H1 (cell line): Measurements from ENCODE around the gene FOXI2. TPM values are rescaled to one million over a fixed set of nuclear protein-coding genes. Genes with fewer than 3 reads are reported as not detected.

Source experiments
- CTCF ChIA-PET: fragments of 300-600 bp; sonication (Branson Sonifier 250); formaldehyde crosslinking; loops from one replicate; lab custom pipeline; 2021; ENCODE audit not compliant: partially characterized antibody; lab: Charles Lee
- POLR2A ChIA-PET: fragments of 300-600 bp; sonication (Branson Sonifier 250); formaldehyde crosslinking; loops from one replicate; lab custom pipeline; 2021; ENCODE audit warnings: inconsistent platforms; ENCODE audit not compliant: partially characterized antibody; lab: Charles Lee
- DNase-seq, 2 experiments: peaks; one replicate each; pipeline versions ENCODE4 v3.0.0 to v3.0.0-alpha.2; 2010 to 2022; ENCODE audit warnings: low spot score in 2 of 2, low read depth in 1 of 2, mixed read lengths in 1 of 2
- FAIRE-seq: peaks from 2 replicates; lab custom pipeline; 2011; peaks lifted over from hg19 to GRCh38; lab: Jason Lieb, UNC
- H2AFZ ChIP-seq: 2 replicates; pipeline ENCODE4 v1.8.1; 2012; ENCODE audit warnings: low read length, inconsistent platforms
- H2AK5ac ChIP-seq: 2 replicates; pipeline ENCODE4 v1.6.1; 2013; ENCODE audit warnings: low read depth, low read length
- H2BK120ac ChIP-seq: replicated peaks from 2 replicates; pipeline ENCODE3; 2013; ENCODE audit warnings: low read depth, low read length, inconsistent platforms
- H2BK12ac ChIP-seq: 2 replicates; pipeline ENCODE4 v1.6.1; 2013; ENCODE audit warnings: low read depth, low read length
- H2BK15ac ChIP-seq: 2 replicates; pipeline ENCODE4 v1.6.1; 2013; ENCODE audit warnings: low read length
- H2BK20ac ChIP-seq: 2 replicates; pipeline ENCODE4 v1.6.1; 2013; ENCODE audit warnings: low read length
- H2BK5ac ChIP-seq: 2 replicates; pipeline ENCODE4 v1.6.1; 2013; ENCODE audit warnings: low read depth, low read length
- H3K14ac ChIP-seq: 2 replicates; pipeline ENCODE4 v1.6.1; 2013; ENCODE audit warnings: inconsistent platforms; ENCODE audit not compliant: insufficient read length
- H3K18ac ChIP-seq: 2 replicates; pipeline ENCODE4 v1.6.1; 2013; ENCODE audit warnings: low read length; ENCODE audit errors: extremely low read depth
- H3K23ac ChIP-seq: 2 replicates; pipeline ENCODE4 v1.6.1; 2013; ENCODE audit warnings: inconsistent platforms; ENCODE audit not compliant: insufficient read length
- H3K23me2 ChIP-seq: 2 replicates; pipeline ENCODE4 v1.6.1; 2013; ENCODE audit warnings: low read depth, low read length
- H3K27ac ChIP-seq: 2 replicates; pipeline ENCODE4 v1.6.1; 2011; ENCODE audit warnings: low read depth, low read length, inconsistent platforms
- H3K27me3 ChIP-seq, 4 experiments: replicated peaks in 1 of 4; 1 replicate in 1 of 4; 2 replicates in 3 of 4; pipeline versions ENCODE4 v1.6.1 to v1.8.1; 2011 to 2013; ENCODE audit warnings: low read length in 3 of 4, mild to moderate bottlenecking in 3 of 4, inconsistent platforms in 2 of 4, mixed read lengths in 2 of 4, moderate library complexity in 1 of 4; ENCODE audit not compliant: control insufficient read depth in 3 of 4, insufficient read depth in 3 of 4; ENCODE audit errors: extremely low read depth in 1 of 4
- H3K36me3 ChIP-seq, 4 experiments: 2 replicates each; pipeline versions ENCODE4 v1.6.1 to v1.8.1; 2011 to 2013; ENCODE audit warnings: mild to moderate bottlenecking in 4 of 4, low read length in 3 of 4, moderate library complexity in 2 of 4, control low read depth in 1 of 4, inconsistent platforms in 1 of 4; ENCODE audit not compliant: insufficient read depth in 4 of 4, control insufficient read depth in 2 of 4
- H3K4ac ChIP-seq: replicated peaks from 2 replicates; pipeline ENCODE3; 2013; ENCODE audit warnings: low read length, low read depth, mixed read lengths, inconsistent platforms; ENCODE audit not compliant: insufficient read length
- H3K4me1 ChIP-seq, 4 experiments: replicated peaks in 1 of 4; 1 replicate in 1 of 4; 2 replicates in 3 of 4; pipeline versions ENCODE4 v1.6.1 to v1.8.1; 2011 to 2013; ENCODE audit warnings: low read length in 3 of 4, inconsistent platforms in 2 of 4, mixed read lengths in 1 of 4; ENCODE audit not compliant: insufficient read depth in 4 of 4, control insufficient read depth in 3 of 4
- H3K4me2 ChIP-seq, 2 experiments: 2 replicates each; pipeline versions ENCODE4 v1.6.1 to v1.8.1; 2011 to 2013; ENCODE audit warnings: low read depth in 2 of 2, low read length in 2 of 2, control low read depth in 1 of 2, inconsistent platforms in 1 of 2, mild to moderate bottlenecking in 1 of 2; ENCODE audit not compliant: insufficient read depth in 1 of 2
- H3K4me3 ChIP-seq, 4 experiments: fragments of 200-600, 300-600 bp in 1 of 4; sonication (generic), shearing (Covaris generic), sonication (Bioruptor Twin) in 1 of 4; 2 replicates each; pipeline versions ENCODE4 v1.5.1 to v1.8.1; 2011 to 2016; ENCODE audit warnings: low read length in 4 of 4, low read depth in 3 of 4, control low read depth in 2 of 4, inconsistent platforms in 2 of 4, mild to moderate bottlenecking in 2 of 4, mixed read lengths in 1 of 4, moderate library complexity in 1 of 4; ENCODE audit not compliant: insufficient read depth in 2 of 4; ENCODE audit errors: extremely low read depth in 1 of 4
- H3K56ac ChIP-seq: replicated peaks from 2 replicates; pipeline ENCODE3; 2013; ENCODE audit warnings: low read depth, mild to moderate bottlenecking, mixed read lengths, low read length, inconsistent platforms; ENCODE audit not compliant: insufficient read length
- H3K79me1 ChIP-seq: 2 replicates; pipeline ENCODE4 v1.6.1; 2013; ENCODE audit warnings: low read depth, low read length, control low read depth
- H3K79me2 ChIP-seq, 2 experiments: 2 replicates each; pipeline versions ENCODE4 v1.6.1 to v1.8.1; 2012 to 2013; ENCODE audit warnings: low read length in 2 of 2, mild to moderate bottlenecking in 2 of 2, inconsistent platforms in 1 of 2; ENCODE audit not compliant: insufficient read depth in 2 of 2, control insufficient read depth in 1 of 2
- H3K9ac ChIP-seq, 4 experiments: replicated peaks in 1 of 4; 1 replicate in 1 of 4; 2 replicates in 3 of 4; pipeline versions ENCODE4 v1.6.1 to v1.8.1; 2011 to 2013; ENCODE audit warnings: low read depth in 3 of 4, low read length in 3 of 4, control low read depth in 2 of 4, mild to moderate bottlenecking in 2 of 4, moderate library complexity in 2 of 4, inconsistent platforms in 1 of 4; ENCODE audit errors: extremely low read depth in 1 of 4
- H3K9me3 ChIP-seq, 2 experiments: 2 replicates each; pipeline versions ENCODE4 v1.6.1 to v1.8.1; 2012 to 2013; ENCODE audit warnings: mild to moderate bottlenecking in 2 of 2, moderate library complexity in 2 of 2, control low read depth in 1 of 2, inconsistent platforms in 1 of 2, low read depth in 1 of 2, low read length in 1 of 2, mixed read lengths in 1 of 2; ENCODE audit not compliant: insufficient read depth in 2 of 2
- H4K20me1 ChIP-seq, 2 experiments: replicated peaks in 1 of 2; 2 replicates each; pipeline versions ENCODE3 to v1.8.1; 2011 to 2013; ENCODE audit warnings: inconsistent platforms in 2 of 2, low read length in 2 of 2, mild to moderate bottlenecking in 1 of 2; ENCODE audit not compliant: insufficient read depth in 2 of 2, control insufficient read depth in 1 of 2
- H4K5ac ChIP-seq: 2 replicates; pipeline ENCODE4 v1.6.1; 2013; ENCODE audit warnings: low read length, low read depth, mixed read lengths, inconsistent platforms; ENCODE audit not compliant: insufficient read length
- H4K8ac ChIP-seq: 2 replicates; pipeline ENCODE4 v1.8.0; 2013; ENCODE audit warnings: mild to moderate bottlenecking, moderate library complexity, low read length, inconsistent platforms; ENCODE audit not compliant: insufficient read depth; ENCODE audit errors: extremely low read depth
- H4K91ac ChIP-seq: replicated peaks from 2 replicates; pipeline ENCODE3; 2013; ENCODE audit warnings: low read length, mixed read lengths, inconsistent platforms; ENCODE audit not compliant: insufficient read length
- BACH1 ChIP-seq: IDR thresholded peaks from 2 replicates; pipeline ENCODE4 v1.6.1; 2012; ENCODE audit warnings: low read length, improper control_type of control experiment
- CHD2 ChIP-seq: IDR thresholded peaks from 2 replicates; pipeline ENCODE4 v1.6.1; 2012; ENCODE audit warnings: low read length, improper control_type of control experiment
- CTBP2 ChIP-seq: IDR thresholded peaks from 2 replicates; pipeline ENCODE4 v1.7.0; 2011; ENCODE audit warnings: borderline replicate concordance, mild to moderate bottlenecking, moderate library complexity, mixed read lengths, low read length; ENCODE audit not compliant: insufficient read depth, insufficient read length
- EGR1 ChIP-seq: IDR thresholded peaks from 2 replicates; pipeline ENCODE4 v1.6.1; 2011; ENCODE audit warnings: low read depth, low read length, borderline replicate concordance
- EP300 ChIP-seq, 2 experiments: IDR thresholded peaks; 1 replicate in 1 of 2; 2 replicates in 1 of 2; pipeline ENCODE4 v1.6.1; 2011 to 2012; ENCODE audit warnings: low read depth in 2 of 2, low read length in 2 of 2, mild to moderate bottlenecking in 2 of 2, borderline replicate concordance in 1 of 2, inconsistent platforms in 1 of 2, moderate library complexity in 1 of 2
- FOSL1 ChIP-seq: IDR thresholded peaks from 2 replicates; pipeline ENCODE4 v1.6.1; 2011; ENCODE audit warnings: mild to moderate bottlenecking, low read depth, low read length, moderate library complexity; ENCODE audit not compliant: insufficient read depth
- HDAC6 ChIP-seq: IDR thresholded peaks from one replicate; pipeline ENCODE4 v1.7.1; 2012; ENCODE audit warnings: low read depth, mild to moderate bottlenecking, inconsistent platforms, low read length, moderate library complexity
- PHF8 ChIP-seq: fragments of 200-600 bp; sonication (generic); conservative IDR thresholded peaks from 2 replicates; pipeline ENCODE4 v1.7.1; 2012; ENCODE audit warnings: low read depth, mild to moderate bottlenecking, inconsistent platforms, low read length, moderate library complexity
- POLR2A ChIP-seq, 2 experiments: IDR thresholded peaks; 1 replicate in 1 of 2; 2 replicates in 1 of 2; pipeline ENCODE4 v1.6.1; 2011; ENCODE audit warnings: low read depth in 2 of 2, low read length in 2 of 2, mild to moderate bottlenecking in 2 of 2; ENCODE audit errors: control extremely low read depth in 1 of 2
- SAP30 ChIP-seq: fragments of 300-600 bp; sonication (generic); IDR thresholded peaks from 2 replicates; pipeline ENCODE4 v1.7.1; 2012; ENCODE audit warnings: low read length, moderate library complexity, mild to moderate bottlenecking, inconsistent platforms; ENCODE audit not compliant: insufficient read depth, insufficient replicate concordance
- SIX5 ChIP-seq: IDR thresholded peaks from 2 replicates; pipeline ENCODE4 v1.6.1; 2011; ENCODE audit warnings: mild to moderate bottlenecking, low read depth, low read length
- SP4 ChIP-seq: IDR thresholded peaks from 2 replicates; pipeline ENCODE4 v1.6.1; 2012; ENCODE audit warnings: low read length, inconsistent platforms
- SUZ12 ChIP-seq: fragments of 200-600 bp; sonication (generic); IDR thresholded peaks from 2 replicates; pipeline ENCODE4 v1.6.1; 2012; ENCODE audit warnings: mild to moderate bottlenecking, inconsistent platforms, low read length, moderate library complexity, mixed read lengths
- TBP ChIP-seq: IDR thresholded peaks from 2 replicates; pipeline ENCODE4 v1.6.1; 2011; ENCODE audit warnings: low read depth, low read length, improper control_type of control experiment
- TEAD4 ChIP-seq: IDR thresholded peaks from 2 replicates; pipeline ENCODE4 v1.6.1; 2012; ENCODE audit warnings: low read depth, low read length, inconsistent platforms, mixed read lengths
- YY1 ChIP-seq: IDR thresholded peaks from 2 replicates; pipeline ENCODE4 v1.6.1; 2011; ENCODE audit warnings: low read depth, mild to moderate bottlenecking, low read length
- WGBS, 2 experiments: shearing (Covaris generic) in 1 of 2; methylation state at CpG; one replicate each; pipeline versions ENCODE4 v1.1.6 to v1.1.7; 2013 to 2015; ENCODE audit warnings: low lambda C conversion rate in 2 of 2, mixed read lengths in 2 of 2, inconsistent platforms in 1 of 2, low coverage in 1 of 2, missing lambda C conversion rate in 1 of 2; ENCODE audit not compliant: insufficient replicate concordance in 2 of 2, insufficient coverage in 1 of 2, insufficient read length in 1 of 2; ENCODE audit errors: extremely low coverage in 1 of 2, missing lambda C conversion rate in 1 of 2; 5-methylcytosine and 5-hydroxymethylcytosine counted together
- polyA plus RNA-seq, 7 experiments: library from polyadenylated mRNA; depleted of rRNA in 3 of 7; stranded (reverse) in 5 of 7; unstranded in 2 of 7; fragments of >200 nt in 5 of 7; fragments of 200-250 nt in 2 of 7; gene quantifications; 1 replicate in 5 of 7; 2 replicates in 1 of 7; 4 replicates in 1 of 7; pipeline versions ENCODE4 v1.2.1 to v1.2.3, GENCODE V29; 2011 to 2013; ENCODE audit warnings: missing spikeins in 2 of 7, mixed read lengths in 2 of 7
- total RNA-seq: library from RNA; stranded (reverse); fragmentation: NEBNext Ultra II Directional; extraction: Animal tissue kit (Norgen Biotek cat#: 25700); gene quantifications from 2 replicates; pipeline ENCODE4 v1.2.1, GENCODE V29; 2021

FOXI2 gene
- total and polyA plus RNA-seq, 2 of the 8 experiments (the other 6 are each of a cell fraction or from before 2014, with no cell fraction given): 1.0 TPM

- Histone ChIP-seq H3K4me1 (peaks cover 0 to 2% (median 0%) of the 10 kb centered on the region in 4 experiments; a peak in 2 of 7 replicates), H2BK15ac (no peak overlapping the region), H3K23me2 (no peaks in the 10 kb centered on the region), H3K4me2 (no peak overlapping the region), H2BK120ac (no peak overlapping the region), H3K4ac (no peak overlapping the region), H3K27ac (no peak overlapping the region), H3K18ac (no peak overlapping the region), H3K23ac (no peak overlapping the region), H3K9me3 (no peaks in the 10 kb centered on the region), H3K27me3 (no peaks in the 10 kb centered on the region), H2BK12ac (no peak overlapping the region), H4K8ac (no peak overlapping the region), H4K91ac (no peak overlapping the region), H4K20me1 (no peaks in the 10 kb centered on the region), H3K9ac (no peak overlapping the region), H3K56ac (no peak overlapping the region), H4K5ac (no peak overlapping the region), H3K14ac (no peak overlapping the region), H3K79me1 (no peaks in the 10 kb centered on the region), H3K36me3 (no peaks in the 10 kb centered on the region), H2AFZ (no peak overlapping the region), H2BK20ac (no peak overlapping the region), H3K4me3 (no peak overlapping the region), H2AK5ac (no peak overlapping the region), H3K79me2 (no peaks in the 10 kb centered on the region), H2BK5ac (no peak overlapping the region)
- DNase-seq (no peak), FAIRE-seq (no peak)
- 77% methylated on average over 8 of the region's 8 CpGs; no CpG with 5 or more reads in 1 of the 2 experiments for WGBS, 2 experiments
- TF ChIP-seq YY1: no peak
- no peak for TF ChIP-seq FOSL1
- TF ChIP-seq BACH1: no peak
- TF ChIP-seq SIX5: no peak
- no peak for TF ChIP-seq EP300 (IDR thresholded peaks at IDR 0.05; ENCODE audit: borderline replicate concordance in 1 of 2, low read depth in 2 of 2, low read length in 2 of 2)
- no peak for TF ChIP-seq TEAD4
- no peak for TF ChIP-seq PHF8
- TF ChIP-seq TBP: no peak
- no peak for TF ChIP-seq SP4
- TF ChIP-seq POLR2A (IDR thresholded peaks at IDR 0.05; ENCODE audit: control extremely low read depth in 1 of 2, low read depth in 2 of 2, low read length in 2 of 2): no peak
- TF ChIP-seq EGR1: no peak
- TF ChIP-seq CHD2: no peak
- no peak for TF ChIP-seq HDAC6
- no peak for TF ChIP-seq SUZ12
- no peak for TF ChIP-seq SAP30
- no peak for TF ChIP-seq CTBP2
- POLR2A ChIA-PET: no interaction called here
- CTCF ChIA-PET: interaction anchor here (1.0 to 2.3 kb wide), 3 partner anchors 8 to 207 kb away, joined by 3 to 11 read pairs (median 4); partner anchors contain the start of gene PTPRE
Measured at GRCh38 chr10:127699311-127699710, 37.7 kb upstream of the FOXI2 start.
